Heart right ventricle (tissue), 16 donors: ENCODE data around the gene IER5L. TPM values are rescaled to one million over a fixed set of nuclear protein-coding genes. Genes with fewer than 3 reads are reported as not detected.

Experiments used
- ATAC-seq, 8 donors: fragments of 200-7000 bp; cut with Tn5 transposase; one replicate each; pipeline ENCODE4 v1.9.1; 2020; ENCODE audit warnings: mild to moderate bottlenecking in 8 of 8, moderate library complexity in 8 of 8, moderate number of reproducible peaks in 1 of 8
- DNase-seq, 2 donors: peaks; one replicate each; pipeline ENCODE4 v3.0.0-alpha.2; 2020
- H3K27ac ChIP-seq, 10 donors: fragments of 200-600 bp; sonication (generic) in 2 of 10; one replicate each; pipeline versions ENCODE4 v1.5.0 to v1.8.0; 2020 to 2022; ENCODE audit warnings: mild to moderate bottlenecking in 3 of 10
- H3K27me3 ChIP-seq, 7 donors: fragments of 200-600 bp; one replicate each; pipeline ENCODE4 v1.8.0; 2021 to 2022; ENCODE audit warnings: mild to moderate bottlenecking in 2 of 7
- H3K36me3 ChIP-seq, 9 donors: fragments of 200-600 bp; sonication (generic) in 1 of 9; one replicate each; pipeline versions ENCODE4 v1.5.0 to v1.8.0; 2020 to 2022; ENCODE audit warnings: mild to moderate bottlenecking in 2 of 9
- H3K4me1 ChIP-seq, 9 donors: fragments of 200-600 bp; sonication (generic) in 1 of 9; one replicate each; pipeline versions ENCODE4 v1.5.0 to v1.8.0; 2020 to 2022; ENCODE audit warnings: mild to moderate bottlenecking in 4 of 9
- H3K4me3 ChIP-seq, 10 donors: fragments of 200-600 bp; sonication (generic) in 2 of 10; one replicate each; pipeline versions ENCODE4 v1.5.0 to v1.8.0; 2020 to 2022; ENCODE audit warnings: mild to moderate bottlenecking in 7 of 10, moderate library complexity in 2 of 10
- H3K9me3 ChIP-seq, 11 donors: fragments of 200-600 bp in 10 of 11; sonication (generic) in 2 of 11; one replicate each; pipeline versions ENCODE4 v1.5.0 to v1.8.0; 2013 to 2022; ENCODE audit warnings: mild to moderate bottlenecking in 2 of 11, control low read depth in 1 of 11, moderate library complexity in 1 of 11
- WGBS, 2 donors: extraction: QIAGEN DNeasy Blood & Tissue Kit; methylation state at CpG; one replicate each; pipeline ENCODE4 v1.1.7; 2013; ENCODE audit warnings: inconsistent platforms in 1 of 2; 5-methylcytosine and 5-hydroxymethylcytosine counted together
- intact Hi-C, 10 donors: fragments of 100-400 bp; cut with DNase I; formaldehyde crosslinking; loops; one replicate each; pipeline versions ENCODE4 v1.11.1 to v1.14.2; 2022
- polyA plus RNA-seq, 2 donors: library from polyadenylated mRNA; stranded (reverse); fragments of 200-250 nt; gene quantifications; one replicate each; pipeline ENCODE4 v1.2.3, GENCODE V29; 2013
- total RNA-seq, 10 donors: library from RNA; stranded (reverse); fragmentation: NEBNext Ultra II Directional in 3 of 10; extraction: Animal tissue kit (Norgen Biotek cat#: 25700) in 3 of 10; gene quantifications; one replicate each; pipeline versions ENCODE4 v1.2.1 to v1.2.4, GENCODE V29; 2021 to 2023
- TF ChIP-seq, protein P1 (sequence below), 9 donors: fragments of 200-600 bp; sonication (generic) in 2 of 9; IDR thresholded peaks; one replicate each; pipeline versions ENCODE4 v1.5.0 to v1.8.0; 2021 to 2022; ENCODE audit warnings: antibody characterized with exemption in 9 of 9, mild to moderate bottlenecking in 5 of 9, moderate library complexity in 1 of 9
- donor health status: Arrhythmogenic right ventricular cardiomyopathy.
- donor health status: ischemic (EF 13 %, LVEDD 7.1; RV severe dilation, severe dysfunction).
- donor health status: healthy with polysubstance abuse.
- donor health status: DM: no; HTN: yes; CAD: no.
- donor health status: DM: no; HTN: no; CAD: no.
- donor health status: ischemic (EF 25% LVEDD 6.9; RV normal size, moderate dysfunction).
- donor health status: ischemic (EF 25% LVEDD 5.7; RV mildly dilated, moderate dysfunction).
- donor health status: healthy.
- donor health status: DM: yes; HTN: yes; CAD: no.
- donor health status: Ischemic cardiomyopathy.
- donor health status: ischemic (EF 35%, LVEDD 5.7; RV mildly dilated, moderate dysfunction).
- donor health status: nonischemic (EF 11% LVEDD 7.7; RV severe dilation, severe dysfunction).
- donor health status: DM: yes; HTN: yes; CAD: no.
- donor health status: PGD.
- donor health status: ischemic (EF 29% LVEDD 5.4; RV normal size, mild dysfunction).
- donor health status: nonischemic (EF 23%, LVEDD 6.1; RV moderate dilation, normal function).

Gene IER5L
- total and polyA plus RNA-seq, 12 donors: 1.2 to 26.3 (median 5.6) TPM

DNA sequence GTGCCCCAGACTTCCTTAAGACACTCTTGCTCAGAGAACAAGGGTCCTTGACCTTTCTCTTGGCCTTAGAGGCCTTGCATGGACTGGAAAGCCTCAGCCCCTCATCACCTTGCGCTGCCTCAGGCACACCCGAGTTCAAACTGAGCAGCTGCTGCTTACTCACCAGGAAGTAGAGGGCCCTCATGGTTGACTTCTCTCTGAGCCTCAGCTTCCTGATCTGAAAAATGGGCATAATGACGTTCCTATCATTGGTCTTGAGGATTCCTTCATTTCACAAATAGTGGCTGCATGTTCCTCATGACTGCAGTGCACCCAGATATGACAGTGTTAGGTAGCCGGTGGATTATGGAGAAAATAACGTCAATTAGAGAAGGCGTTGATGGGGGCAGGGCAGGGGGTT, 28.6 kb downstream of the IER5L start:
- DNase-seq: no peak
- Histone ChIP-seq H3K4me3 (no peak overlapping the region), H3K27me3 (no peaks in the 10 kb centered on the region), H3K4me1 (peaks cover 28 to 41% (median 39%) of the 10 kb centered on the region in 9 donors), H3K9me3 (no peaks in the 10 kb centered on the region), H3K27ac (peak overlapping the region in 3 of 10 donors; percentile 4 to 100 (median 100)), H3K36me3 (peaks cover 0 to 64% (median 6%) of the 10 kb centered on the region in 9 donors)
- ATAC-seq: no peak
- TF ChIP-seq, protein P1, sequence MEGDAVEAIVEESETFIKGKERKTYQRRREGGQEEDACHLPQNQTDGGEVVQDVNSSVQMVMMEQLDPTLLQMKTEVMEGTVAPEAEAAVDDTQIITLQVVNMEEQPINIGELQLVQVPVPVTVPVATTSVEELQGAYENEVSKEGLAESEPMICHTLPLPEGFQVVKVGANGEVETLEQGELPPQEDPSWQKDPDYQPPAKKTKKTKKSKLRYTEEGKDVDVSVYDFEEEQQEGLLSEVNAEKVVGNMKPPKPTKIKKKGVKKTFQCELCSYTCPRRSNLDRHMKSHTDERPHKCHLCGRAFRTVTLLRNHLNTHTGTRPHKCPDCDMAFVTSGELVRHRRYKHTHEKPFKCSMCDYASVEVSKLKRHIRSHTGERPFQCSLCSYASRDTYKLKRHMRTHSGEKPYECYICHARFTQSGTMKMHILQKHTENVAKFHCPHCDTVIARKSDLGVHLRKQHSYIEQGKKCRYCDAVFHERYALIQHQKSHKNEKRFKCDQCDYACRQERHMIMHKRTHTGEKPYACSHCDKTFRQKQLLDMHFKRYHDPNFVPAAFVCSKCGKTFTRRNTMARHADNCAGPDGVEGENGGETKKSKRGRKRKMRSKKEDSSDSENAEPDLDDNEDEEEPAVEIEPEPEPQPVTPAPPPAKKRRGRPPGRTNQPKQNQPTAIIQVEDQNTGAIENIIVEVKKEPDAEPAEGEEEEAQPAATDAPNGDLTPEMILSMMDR (IDR thresholded peaks at IDR 0.05): no peak
- intact Hi-C loops: loop anchor here in 3 of 10 donors (2.0 to 10.0 kb wide), 3 partner anchors 15 to 345 kb away; no protein-coding TSS in a partner anchor
- WGBS, 2 donors: 83% methylated on average over 6 of the region's 6 CpGs

GRCh38 chr9:129148463-129149204, 29.4 kb downstream of the IER5L start:
- ATAC-seq: no peak
- 65 to 68% methylated on average over 6 of the region's 6 CpGs for WGBS, 2 donors
- Histone ChIP-seq H3K4me1 (peaks cover 34 to 49% (median 47%) of the 10 kb centered on the region in 9 donors), H3K36me3 (peaks cover 0 to 72% (median 6%) of the 10 kb centered on the region in 9 donors), H3K4me3 (no peak overlapping the region), H3K27ac (peak overlapping the region in 8 of 10 donors; percentile 100), H3K27me3 (no peaks in the 10 kb centered on the region), H3K9me3 (no peaks in the 10 kb centered on the region)
- intact Hi-C loops: loop anchor here in 3 of 10 donors (2.0 to 10.0 kb wide), 3 partner anchors 16 to 346 kb away; no protein-coding TSS in a partner anchor
- DNase-seq: no peak
- TF ChIP-seq, protein P1 (IDR thresholded peaks at IDR 0.05): no peak

DNA sequence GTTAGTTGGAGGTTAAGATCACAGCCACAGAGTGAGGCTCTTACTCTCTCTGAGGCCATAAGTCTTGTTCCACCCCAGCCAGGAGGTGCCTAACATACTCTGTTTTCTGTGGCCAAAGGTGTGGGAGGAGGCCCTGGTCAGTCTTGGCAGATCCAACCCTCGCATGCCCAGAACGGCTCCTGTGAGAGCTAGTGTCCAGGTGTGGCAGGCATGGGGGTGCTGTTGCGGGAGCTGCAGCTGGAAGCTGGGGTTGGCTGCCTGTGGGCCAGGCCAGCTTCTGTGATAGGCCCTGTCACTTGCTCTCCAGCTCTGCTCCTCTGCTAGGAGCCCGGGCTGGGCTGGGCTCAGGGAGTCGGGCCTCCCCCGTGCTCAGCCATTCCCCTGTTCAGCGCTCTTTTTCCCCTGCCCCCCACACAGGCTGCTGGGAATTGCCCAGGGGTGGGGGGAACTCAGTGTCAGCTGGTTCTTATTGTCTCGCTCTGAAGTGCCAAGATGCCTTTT, 31.6 kb downstream of the IER5L start:
- WGBS, 2 donors: 27 to 32% methylated on average over 7 to 8 of the region's 8 CpGs
- H3K27ac ChIP-seq: peak overlapping the region; percentile 65 to 100 (median 100)
- H3K9me3 ChIP-seq: no peaks in the 10 kb centered on the region
- H3K4me3 ChIP-seq: no peak overlapping the region
- H3K27me3 ChIP-seq: no peaks in the 10 kb centered on the region
- H3K36me3 ChIP-seq: peaks cover 0 to 71% (median 6%) of the 10 kb centered on the region in 9 donors
- TF ChIP-seq, protein P1 (IDR thresholded peaks at IDR 0.05): no peak
- intact Hi-C loops: loop anchor here in 3 of 10 donors (10.0 kb wide), 2 partner anchors 268 to 348 kb away; no protein-coding TSS in a partner anchor
- DNase-seq: no peak
- ATAC-seq: peak in 3 of 8 donors; percentile 2 to 15 (median 14)
- H3K4me1 ChIP-seq: peaks cover 52 to 70% (median 69%) of the 10 kb centered on the region in 9 donors

- 33 to 44% methylated on average over 7 of the region's 7 CpGs for WGBS, 2 donors
- peaks cover 57 to 77% (median 75%) of the 10 kb centered on the region in 9 donors for H3K4me1 ChIP-seq
- H3K27me3 ChIP-seq: no peaks in the 10 kb centered on the region
- peak overlapping the region; percentile 65 to 100 (median 100) for H3K27ac ChIP-seq
- no peaks in the 10 kb centered on the region for H3K9me3 ChIP-seq
- DNase-seq (peak; percentile 63 to 69), ATAC-seq (peak in 4 of 8 donors; percentile 3 to 15 (median 11))
- intact Hi-C loops: loop anchor here in 4 of 10 donors (2.0 to 10.0 kb wide), 3 partner anchors 23 to 349 kb away; no protein-coding TSS in a partner anchor
- peak overlapping the region in 2 of 10 donors; percentile 6 to 15 for H3K4me3 ChIP-seq
- TF ChIP-seq, protein P1 (IDR thresholded peaks at IDR 0.05): peak in 1 of 9 donors; percentile 8
- peaks cover 0 to 64% (median 6%) of the 10 kb centered on the region in 9 donors for H3K36me3 ChIP-seq
These were observed 32.2 kb downstream of the IER5L start for GRCh38 chr9:129145841-129146292.
